Astrocyte of the cerebellum (primary cell): ENCODE measurements around the gene SGCG.

Source experiments
- DNase-seq: peaks from one replicate; pipeline ENCODE4 v3.0.0-alpha.2; 2011; ENCODE audit warnings: low read depth
- H3K4me3 ChIP-seq: 2 replicates; pipeline ENCODE4 v1.5.1; 2011; ENCODE audit warnings: mild to moderate bottlenecking, low read depth, low read length, moderate library complexity
- in situ Hi-C: cut with HindIII; loops from 2 replicates; pipeline ENCODE4 v1.10.0; 2017; ENCODE audit warnings: low sequenced_read_pairs
- TF ChIP-seq, protein P1 (sequence below): IDR thresholded peaks from 2 replicates; pipeline ENCODE4 v1.5.1; 2012; ENCODE audit warnings: low read length, low read depth, moderate library complexity, mild to moderate bottlenecking; ENCODE audit errors: missing control alignments

Gene SGCG

DNA sequence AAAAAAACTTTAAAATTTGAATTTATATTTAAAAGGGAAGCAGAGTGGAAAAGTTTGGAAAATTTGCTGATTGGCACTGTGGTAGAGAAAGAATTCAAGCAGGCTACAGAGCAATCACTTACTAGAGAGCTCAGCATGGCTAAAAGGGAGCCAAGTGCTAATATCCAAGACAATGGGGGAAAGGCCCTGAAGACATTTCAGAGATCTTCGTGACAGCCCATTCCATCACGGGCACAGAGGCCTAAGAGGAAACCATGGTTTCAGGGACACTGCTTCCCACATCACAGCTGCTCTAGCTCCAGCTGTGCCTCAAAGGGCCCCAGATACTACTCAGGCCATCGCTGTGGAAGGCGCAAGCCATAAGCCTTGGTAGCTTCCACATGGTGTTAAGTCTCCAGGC lies 73.7 kb downstream of the SGCG start:
- DNase-seq: no peak
- in situ Hi-C loops: no loop called here
- TF ChIP-seq, protein P1, sequence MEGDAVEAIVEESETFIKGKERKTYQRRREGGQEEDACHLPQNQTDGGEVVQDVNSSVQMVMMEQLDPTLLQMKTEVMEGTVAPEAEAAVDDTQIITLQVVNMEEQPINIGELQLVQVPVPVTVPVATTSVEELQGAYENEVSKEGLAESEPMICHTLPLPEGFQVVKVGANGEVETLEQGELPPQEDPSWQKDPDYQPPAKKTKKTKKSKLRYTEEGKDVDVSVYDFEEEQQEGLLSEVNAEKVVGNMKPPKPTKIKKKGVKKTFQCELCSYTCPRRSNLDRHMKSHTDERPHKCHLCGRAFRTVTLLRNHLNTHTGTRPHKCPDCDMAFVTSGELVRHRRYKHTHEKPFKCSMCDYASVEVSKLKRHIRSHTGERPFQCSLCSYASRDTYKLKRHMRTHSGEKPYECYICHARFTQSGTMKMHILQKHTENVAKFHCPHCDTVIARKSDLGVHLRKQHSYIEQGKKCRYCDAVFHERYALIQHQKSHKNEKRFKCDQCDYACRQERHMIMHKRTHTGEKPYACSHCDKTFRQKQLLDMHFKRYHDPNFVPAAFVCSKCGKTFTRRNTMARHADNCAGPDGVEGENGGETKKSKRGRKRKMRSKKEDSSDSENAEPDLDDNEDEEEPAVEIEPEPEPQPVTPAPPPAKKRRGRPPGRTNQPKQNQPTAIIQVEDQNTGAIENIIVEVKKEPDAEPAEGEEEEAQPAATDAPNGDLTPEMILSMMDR: no peak
- no peak overlapping the region for H3K4me3 ChIP-seq

DNA sequence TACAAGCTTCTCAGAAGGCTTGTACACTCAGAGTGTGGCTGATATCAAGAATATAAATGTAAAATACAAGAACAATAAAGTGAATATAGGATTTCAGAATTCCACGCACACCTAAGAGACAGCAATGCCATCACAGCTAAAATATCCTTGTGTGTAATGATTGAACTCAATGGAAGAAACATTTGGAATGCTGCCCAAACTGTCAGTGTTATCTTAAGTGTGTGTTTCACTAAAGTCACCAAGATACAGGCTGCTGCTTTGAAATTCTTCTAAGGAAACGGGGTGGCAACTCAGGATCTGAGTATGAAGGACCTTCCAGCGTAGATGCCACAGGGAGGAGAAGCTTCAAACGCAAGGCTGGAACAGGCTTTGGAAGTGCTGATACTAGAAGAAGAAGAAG lies 86.8 kb downstream of the SGCG start:
- no peak for DNase-seq
- in situ Hi-C loops: no loop called here
- TF ChIP-seq, protein P1: no peak
- H3K4me3 ChIP-seq: no peak overlapping the region

DNA sequence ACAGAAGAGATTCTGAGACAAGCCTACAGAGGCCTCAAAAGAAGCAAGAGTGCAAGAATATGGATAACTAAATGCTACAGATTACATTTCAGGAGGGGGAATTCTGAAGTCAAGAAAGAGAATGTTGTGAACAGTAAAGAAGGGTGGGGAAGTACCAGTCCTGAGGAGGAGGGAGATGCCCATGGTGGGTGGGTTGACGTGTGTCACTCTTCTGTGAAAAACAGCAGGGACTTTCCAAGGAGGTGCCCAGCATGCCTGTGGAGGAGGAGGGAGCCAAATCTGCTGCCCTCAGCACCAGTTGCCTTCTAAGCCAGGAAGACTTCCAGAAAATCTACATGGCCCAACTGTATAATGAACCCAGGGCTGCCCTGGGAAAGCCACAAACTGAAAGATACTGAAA lies 87.7 kb downstream of the SGCG start:
- no peak overlapping the region for H3K4me3 ChIP-seq
- in situ Hi-C loops: no loop called here
- TF ChIP-seq, protein P1: no peak
- no peak for DNase-seq

DNA sequence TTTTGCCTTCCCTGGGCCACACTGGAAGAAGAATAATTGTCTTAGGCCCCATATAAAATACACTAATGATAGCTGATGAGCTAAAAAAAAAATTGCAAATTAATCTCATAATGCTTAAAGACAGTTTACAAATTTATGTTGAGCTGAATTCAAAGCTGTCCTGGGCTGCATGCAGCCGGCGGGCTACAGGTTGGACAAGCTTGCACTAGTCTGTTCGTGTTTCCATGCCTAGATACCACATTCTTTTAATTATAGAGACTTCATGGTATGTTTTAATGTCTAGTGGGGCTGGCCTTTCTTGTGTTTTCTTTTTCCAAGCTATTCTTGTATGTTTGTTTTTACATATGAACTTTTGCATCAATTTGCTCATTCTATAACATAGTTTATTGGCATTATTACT lies 90.6 kb downstream of the SGCG start:
- no peak overlapping the region for H3K4me3 ChIP-seq
- in situ Hi-C loops: no loop called here
- DNase-seq: no peak
- TF ChIP-seq, protein P1: no peak

DNA sequence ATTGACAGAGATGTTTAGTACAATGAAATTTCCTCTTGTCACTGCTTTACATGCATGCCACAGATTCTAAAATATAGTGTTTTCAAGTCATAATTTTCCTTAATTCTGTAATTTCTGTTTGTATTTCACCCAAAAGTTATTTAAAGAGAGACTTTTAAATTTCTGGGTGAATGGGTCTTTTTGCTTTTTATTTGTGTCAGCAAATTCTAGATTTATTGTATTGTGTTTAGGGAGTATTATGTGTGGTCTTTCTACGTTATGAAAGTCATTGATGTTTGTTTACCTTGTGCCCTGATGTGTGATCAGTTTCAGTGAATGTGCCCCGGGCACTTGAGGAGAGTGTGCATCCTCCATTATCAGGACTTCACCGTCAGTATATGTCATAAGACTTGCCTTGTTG lies 92.7 kb downstream of the SGCG start:
- in situ Hi-C loops: no loop called here
- DNase-seq: no peak
- TF ChIP-seq, protein P1: no peak
- H3K4me3 ChIP-seq: no peak overlapping the region

DNA sequence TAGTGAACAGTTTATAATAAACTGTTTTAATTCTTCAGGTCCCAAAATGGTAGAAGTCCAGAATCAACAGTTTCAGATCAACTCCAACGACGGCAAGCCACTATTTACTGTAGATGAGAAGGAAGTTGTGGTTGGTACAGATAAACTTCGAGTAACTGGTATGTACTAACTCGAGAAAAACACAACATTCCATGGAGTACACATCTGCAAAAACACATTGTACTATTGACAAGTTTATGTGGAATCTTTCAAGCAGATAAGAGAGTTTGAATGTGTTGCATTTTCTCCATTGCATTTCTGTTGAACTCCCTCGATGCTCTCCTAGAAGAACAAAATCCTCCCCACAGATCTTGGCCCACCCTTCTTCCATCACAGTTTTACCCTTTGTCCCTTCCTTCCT lies 98.5 kb downstream of the SGCG start:
- DNase-seq: no peak
- H3K4me3 ChIP-seq: no peak overlapping the region
- TF ChIP-seq, protein P1: no peak
- in situ Hi-C loops: no loop called here

DNA sequence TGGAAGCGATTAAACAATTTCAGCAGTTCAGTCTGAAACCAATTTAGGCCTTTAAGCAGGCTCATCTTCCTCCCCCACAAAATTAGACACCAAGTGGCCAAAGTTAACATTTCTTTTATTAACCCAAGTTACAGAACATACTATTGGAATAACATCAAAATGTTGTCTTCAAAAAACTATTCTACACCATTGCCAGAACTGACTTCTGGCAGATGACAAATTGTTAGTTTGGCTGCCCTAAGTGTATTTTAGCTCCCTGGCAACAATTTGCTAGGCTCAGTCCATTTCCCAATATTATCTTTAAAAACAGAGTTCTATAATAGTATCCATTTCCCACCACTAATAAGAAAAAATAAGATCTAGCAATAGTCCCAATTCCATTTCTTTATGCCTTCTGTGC lies 107.8 kb downstream of the SGCG start:
- TF ChIP-seq, protein P1: no peak
- in situ Hi-C loops: no loop called here
- no peak overlapping the region for H3K4me3 ChIP-seq
- no peak for DNase-seq
